H9 (cell line): ENCODE data around the gene COQ4. TPM values are rescaled to one million over a fixed set of nuclear protein-coding genes. Genes with fewer than 3 reads are reported as not detected.

ENCODE experiments used
- DNase-seq: peaks from one replicate; pipeline ENCODE4 v3.0.0-alpha.2; 2017
- H2AFZ ChIP-seq: one replicate; pipeline ENCODE4 v1.6.1; 2013; ENCODE audit warnings: mild to moderate bottlenecking, low read length, control low read depth, moderate library complexity
- H2AK5ac ChIP-seq: 2 replicates; pipeline ENCODE4 v1.6.1; 2013; ENCODE audit warnings: low read length, control low read depth, mixed read lengths; ENCODE audit not compliant: insufficient read length
- H2BK120ac ChIP-seq: one replicate; pipeline ENCODE4 v1.6.1; 2013; ENCODE audit warnings: low read depth, mild to moderate bottlenecking, low read length, control low read depth, inconsistent platforms; ENCODE audit not compliant: poor library complexity, severe bottlenecking
- H2BK12ac ChIP-seq: 2 replicates; pipeline ENCODE4 v1.6.1; 2013; ENCODE audit warnings: low read length, control low read depth, mixed read lengths, low read depth; ENCODE audit not compliant: insufficient read length
- H2BK15ac ChIP-seq: 2 replicates; pipeline ENCODE4 v1.6.1; 2013; ENCODE audit warnings: low read depth, low read length, control low read depth
- H2BK20ac ChIP-seq: one replicate; pipeline ENCODE4 v1.6.1; 2013; ENCODE audit warnings: low read depth, mild to moderate bottlenecking, low read length, control low read depth, inconsistent platforms; ENCODE audit not compliant: poor library complexity, severe bottlenecking
- H2BK5ac ChIP-seq: 2 replicates; pipeline ENCODE4 v1.6.1; 2013; ENCODE audit warnings: low read length, control low read depth, mixed read lengths; ENCODE audit not compliant: insufficient read length
- H3K14ac ChIP-seq: 2 replicates; pipeline ENCODE4 v1.6.1; 2013; ENCODE audit warnings: low read length, control low read depth; ENCODE audit not compliant: insufficient read depth
- H3K18ac ChIP-seq: 2 replicates; pipeline ENCODE4 v1.6.1; 2013; ENCODE audit warnings: low read depth, mild to moderate bottlenecking, mixed read lengths, low read length, control low read depth; ENCODE audit not compliant: insufficient read length
- H3K23ac ChIP-seq: 2 replicates; pipeline ENCODE4 v1.6.1; 2013; ENCODE audit warnings: low read length, control low read depth, mixed read lengths, low read depth; ENCODE audit not compliant: insufficient read length
- H3K23me2 ChIP-seq: 2 replicates; pipeline ENCODE4 v1.6.1; 2013; ENCODE audit warnings: low read depth, mild to moderate bottlenecking, mixed read lengths, low read length, control low read depth; ENCODE audit not compliant: insufficient read length, poor library complexity, severe bottlenecking
- H3K27ac ChIP-seq: 2 replicates; pipeline ENCODE4 v1.5.1; 2013; ENCODE audit warnings: low read length, control low read depth, mixed read lengths, low read depth; ENCODE audit not compliant: insufficient read length
- H3K27me3 ChIP-seq: 2 replicates; pipeline ENCODE4 v1.6.1; 2013; ENCODE audit warnings: low read length, control low read depth, inconsistent platforms; ENCODE audit not compliant: insufficient read depth
- H3K4ac ChIP-seq: 2 replicates; pipeline ENCODE4 v1.6.1; 2013; ENCODE audit warnings: low read depth, mild to moderate bottlenecking, control low read depth, inconsistent platforms, low read length, moderate library complexity
- H3K4me1 ChIP-seq: 2 replicates; pipeline ENCODE4 v1.6.1; 2013; ENCODE audit warnings: low read length, control low read depth, inconsistent platforms; ENCODE audit not compliant: insufficient read depth
- H3K4me2 ChIP-seq: 2 replicates; pipeline ENCODE4 v1.6.1; 2013; ENCODE audit warnings: low read length, control low read depth, mixed read lengths; ENCODE audit not compliant: insufficient read length, insufficient read depth
- H3K56ac ChIP-seq: 2 replicates; pipeline ENCODE4 v1.6.1; 2013; ENCODE audit warnings: low read depth, mild to moderate bottlenecking, mixed read lengths, low read length, control low read depth; ENCODE audit not compliant: insufficient read length
- H3K79me1 ChIP-seq: 2 replicates; pipeline ENCODE4 v1.6.1; 2013; ENCODE audit warnings: low read depth, mild to moderate bottlenecking, moderate library complexity, low read length, control low read depth, inconsistent platforms; ENCODE audit not compliant: insufficient read depth, poor library complexity, severe bottlenecking
- H3K79me2 ChIP-seq: 2 replicates; pipeline ENCODE4 v1.6.1; 2013; ENCODE audit warnings: low read length, control low read depth, inconsistent platforms; ENCODE audit not compliant: insufficient read depth
- H3K9ac ChIP-seq: 2 replicates; pipeline ENCODE4 v1.6.1; 2013; ENCODE audit warnings: low read length, control low read depth, mixed read lengths; ENCODE audit not compliant: insufficient read length; ENCODE audit errors: extremely low read depth
- H3K9me3 ChIP-seq: one replicate; pipeline ENCODE4 v1.6.1; 2013; ENCODE audit warnings: low read depth, low read length, inconsistent platforms; ENCODE audit not compliant: control insufficient read depth
- H3T11ph ChIP-seq: one replicate; pipeline ENCODE4 v1.6.1; 2013; ENCODE audit warnings: mild to moderate bottlenecking, low read length, control low read depth, inconsistent platforms
- H4K20me1 ChIP-seq: one replicate; pipeline ENCODE4 v1.6.1; 2013; ENCODE audit not compliant: control insufficient read depth, insufficient read length, insufficient read depth
- H4K5ac ChIP-seq: 2 replicates; pipeline ENCODE4 v1.6.1; 2013; ENCODE audit warnings: low read depth, mild to moderate bottlenecking, mixed read lengths, low read length, control low read depth; ENCODE audit not compliant: insufficient read length
- H4K8ac ChIP-seq: replicated peaks from 2 replicates; pipeline ENCODE4 v1.6.1; 2013; ENCODE audit warnings: low read length, control low read depth, mixed read lengths, low read depth; ENCODE audit not compliant: insufficient read length
- H4K91ac ChIP-seq: 2 replicates; pipeline ENCODE4 v1.6.1; 2013; ENCODE audit warnings: low read depth, mild to moderate bottlenecking, moderate library complexity, mixed read lengths, low read length, control low read depth; ENCODE audit not compliant: insufficient read length
- H3K27ac Mint-ChIP-seq, 3 experiments: 2 replicates in 2 of 3; 3 replicates in 1 of 3; pipeline ENCODE4 v1.8.0; 2020 to 2021; ENCODE audit warnings: mixed read lengths in 3 of 3, mild to moderate bottlenecking in 1 of 3, moderate library complexity in 1 of 3
- H3K27me3 Mint-ChIP-seq: 2 replicates; pipeline ENCODE4 v1.8.0; 2021; ENCODE audit warnings: low read depth, mild to moderate bottlenecking, moderate library complexity, mixed read lengths
- H3K36me3 Mint-ChIP-seq, 3 experiments: 2 replicates in 2 of 3; 3 replicates in 1 of 3; pipeline ENCODE4 v1.8.0; 2020 to 2021; ENCODE audit warnings: low read depth in 3 of 3, mixed read lengths in 3 of 3; ENCODE audit not compliant: insufficient read depth in 1 of 3
- H3K4me1 Mint-ChIP-seq, 2 experiments: 2 replicates each; pipeline ENCODE4 v1.8.0; 2020; ENCODE audit warnings: mixed read lengths in 2 of 2
- H3K4me3 Mint-ChIP-seq, 2 experiments: 2 replicates in 1 of 2; 3 replicates in 1 of 2; pipeline ENCODE4 v1.8.0; 2020 to 2021; ENCODE audit warnings: mild to moderate bottlenecking in 2 of 2, mixed read lengths in 2 of 2, moderate library complexity in 1 of 2
- H3K9me3 Mint-ChIP-seq, 2 experiments: 2 replicates in 1 of 2; 3 replicates in 1 of 2; pipeline ENCODE4 v1.8.0; 2020; ENCODE audit warnings: mild to moderate bottlenecking in 2 of 2, mixed read lengths in 2 of 2, moderate library complexity in 1 of 2
- CTCF ChIP-seq: fragments of 200-600 bp; sonication (generic); conservative IDR thresholded peaks from 3 replicates; pipeline ENCODE4 v1.8.0; 2021; ENCODE audit warnings: antibody characterized with exemption, mild to moderate bottlenecking
- WGBS: extraction: QIAGEN DNeasy Blood & Tissue Kit; methylation state at CpG from one replicate; pipeline ENCODE4 v1.1.7; 2013; ENCODE audit warnings: missing lambda C conversion rate, low lambda C conversion rate, mixed read lengths; ENCODE audit not compliant: insufficient read length; ENCODE audit errors: extremely low coverage; 5-methylcytosine and 5-hydroxymethylcytosine counted together
- total RNA-seq: library from RNA; stranded (reverse); gene quantifications from 2 replicates; pipeline ENCODE4 v1.2.1, GENCODE V29; 2021

Gene COQ4
- total RNA-seq, 1 experiment from 2014 or later = 38.4 TPM

DNA sequence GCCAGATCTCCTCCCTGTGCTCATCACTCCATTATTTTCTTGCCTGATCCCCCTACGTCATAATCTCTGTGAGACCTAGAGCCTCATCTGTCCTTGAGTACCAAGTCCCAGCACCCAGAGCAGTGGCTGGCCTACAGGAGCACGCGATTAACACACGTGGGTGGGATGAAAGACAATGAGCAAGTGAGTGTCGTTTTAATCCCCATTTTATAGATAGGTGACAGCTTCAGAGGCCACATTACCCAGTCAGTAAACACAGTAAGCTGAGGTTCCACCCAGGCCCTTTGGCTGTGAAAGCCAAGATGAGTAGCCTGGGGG, 17.7 kb upstream of the COQ4 start:
- peaks cover 10 to 21% (median 19%) of the 10 kb centered on the region in 3 experiments for H3K36me3 Mint-ChIP-seq
- no peaks in the 10 kb centered on the region; a peak in 1 of 5 replicates for H3K9me3 Mint-ChIP-seq
- no peaks in the 10 kb centered on the region for H3K4me1 ChIP-seq
- no peak overlapping the region for H3T11ph ChIP-seq
- H4K5ac ChIP-seq = no peak overlapping the region
- H3K9me3 ChIP-seq = no peaks in the 10 kb centered on the region
- H3K27ac ChIP-seq = no peak overlapping the region
- H3K27me3 ChIP-seq = no peaks in the 10 kb centered on the region
- no peak overlapping the region for H2BK5ac ChIP-seq
- H2AK5ac ChIP-seq = no peak overlapping the region
- no peaks in the 10 kb centered on the region for H4K20me1 ChIP-seq
- H3K4me1 Mint-ChIP-seq = no peaks in the 10 kb centered on the region; a peak in 1 of 4 replicates
- H2BK120ac ChIP-seq = no peak overlapping the region
- H3K27me3 Mint-ChIP-seq = peaks cover 2% of the 10 kb centered on the region; the same call in 1 of the 2 replicates
- no peak overlapping the region for H3K14ac ChIP-seq
- no peaks in the 10 kb centered on the region for H3K23me2 ChIP-seq
- H2BK12ac ChIP-seq = no peak overlapping the region
- H3K4ac ChIP-seq = no peak overlapping the region
- no peak for TF ChIP-seq CTCF
- WGBS = no CpG with 5 or more reads among the region's 5 CpGs
- no peaks in the 10 kb centered on the region for H3K79me1 ChIP-seq
- DNase-seq = no peak
- H3K4me3 Mint-ChIP-seq = no peak overlapping the region
- H3K23ac ChIP-seq = no peak overlapping the region
- no peak overlapping the region for H3K56ac ChIP-seq
- H2AFZ ChIP-seq = no peak overlapping the region
- H4K91ac ChIP-seq = no peak overlapping the region
- H2BK20ac ChIP-seq = no peak overlapping the region
- no peak overlapping the region for H3K18ac ChIP-seq
- H3K79me2 ChIP-seq = no peaks in the 10 kb centered on the region
- no peak overlapping the region for H3K4me2 ChIP-seq
- H4K8ac ChIP-seq = no peak overlapping the region
- no peak overlapping the region for H3K9ac ChIP-seq
- no peak overlapping the region for H2BK15ac ChIP-seq
- no peak overlapping the region for H3K27ac Mint-ChIP-seq
